HepG2 (cell line): ENCODE data around the gene CCNT2. TPM values are rescaled to one million over a fixed set of nuclear protein-coding genes. Genes with fewer than 3 reads are reported as not detected.
A peak's percentile ranks its signal among the peaks of the same experiment; 100 is the strongest.

Experiments used
- GLMP ChIP-seq: sonication (generic); formaldehyde crosslinking; IDR thresholded peaks from 2 replicates; pipeline ENCODE4 v1.9.0; 2021; ENCODE audit warnings: missing genetic modification reagents, mild to moderate bottlenecking, borderline replicate concordance
- GMEB2 ChIP-seq: IDR thresholded peaks from 2 replicates; pipeline ENCODE4 v1.6.1; 2016; ENCODE audit warnings: missing biosample characterization, missing genetic modification reagents, low read depth
- ISL2 ChIP-seq: sonication (generic); formaldehyde crosslinking; IDR thresholded peaks from 2 replicates; pipeline ENCODE4 v1.5.0; 2020; ENCODE audit warnings: missing genetic modification reagents
- KDM6A ChIP-seq: IDR thresholded peaks from 2 replicates; pipeline ENCODE4 v1.6.1; 2016; ENCODE audit warnings: low read depth
- MED8 ChIP-seq: sonication (generic); formaldehyde crosslinking; IDR thresholded peaks from 2 replicates; pipeline ENCODE4 v1.8.1; 2023; ENCODE audit warnings: mild to moderate bottlenecking, missing genetic modification reagents; ENCODE audit not compliant: insufficient replicate concordance
- NKX3-1 ChIP-seq: sonication (generic); formaldehyde crosslinking; IDR thresholded peaks from 2 replicates; pipeline ENCODE4 v1.5.0; 2020; ENCODE audit warnings: missing genetic modification reagents
- PRPF4 ChIP-seq: fragments of 200-400 bp; formaldehyde crosslinking; IDR thresholded peaks from 2 replicates; pipeline ENCODE4 v1.6.1; 2016; ENCODE audit warnings: low read length, low read depth; ENCODE audit not compliant: poor library complexity, severe bottlenecking
- RAD21 ChIP-seq: fragments of 450-650 bp; formaldehyde crosslinking; IDR thresholded peaks from 2 replicates; pipeline ENCODE4 v1.5.0; 2020; ENCODE audit warnings: mild to moderate bottlenecking
- SAFB2 ChIP-seq: sonication (generic); formaldehyde crosslinking; IDR thresholded peaks from 2 replicates; pipeline ENCODE4 v1.5.1; 2020; ENCODE audit warnings: missing genetic modification reagents, low read depth, mild to moderate bottlenecking, borderline replicate concordance
- SOX5 ChIP-seq: IDR thresholded peaks from 2 replicates; pipeline ENCODE4 v1.6.1; 2016; ENCODE audit warnings: borderline replicate concordance
- TGIF2 ChIP-seq: IDR thresholded peaks from 2 replicates; pipeline ENCODE4 v1.6.1; 2016; ENCODE audit warnings: control low read depth, missing compliant biosample characterization
- ZNF160 ChIP-seq: sonication (generic); formaldehyde crosslinking; IDR thresholded peaks from 2 replicates; pipeline ENCODE4 v1.8.0; 2022; ENCODE audit warnings: mild to moderate bottlenecking, inconsistent platforms, missing genetic modification reagents
- ZNF3 ChIP-seq: IDR thresholded peaks from 2 replicates; pipeline ENCODE4 v1.7.0; 2017; ENCODE audit warnings: inconsistent platforms
- ZNF335 ChIP-seq: sonication (generic); formaldehyde crosslinking; IDR thresholded peaks from 2 replicates; pipeline ENCODE4 v1.4.0; 2020; ENCODE audit warnings: missing genetic modification reagents
- ZNF646 ChIP-seq: sonication (generic); formaldehyde crosslinking; IDR thresholded peaks from 2 replicates; pipeline ENCODE4 v1.9.0; 2021; ENCODE audit warnings: mild to moderate bottlenecking, missing genetic modification reagents
- ZNF746 ChIP-seq: sonication (generic); formaldehyde crosslinking; IDR thresholded peaks from 2 replicates; pipeline ENCODE4 v1.8.0; 2022; ENCODE audit warnings: mild to moderate bottlenecking, missing genetic modification reagents
- ZSCAN12 ChIP-seq: sonication (generic); formaldehyde crosslinking; IDR thresholded peaks from 2 replicates; pipeline ENCODE4 v1.9.0; 2021; ENCODE audit warnings: mild to moderate bottlenecking, missing genetic modification reagents
- ZSCAN22 ChIP-seq: sonication (generic); formaldehyde crosslinking; IDR thresholded peaks from 2 replicates; pipeline ENCODE4 v1.4.0; 2020; ENCODE audit warnings: mild to moderate bottlenecking, missing genetic modification reagents
- ZUFSP ChIP-seq: sonication (generic); formaldehyde crosslinking; IDR thresholded peaks from 2 replicates; pipeline ENCODE4 v1.9.0; 2021; ENCODE audit warnings: missing genetic modification reagents, mild to moderate bottlenecking, borderline replicate concordance
- polyA plus RNA-seq, 8 experiments: library from polyadenylated mRNA; depleted of rRNA in 3 of 8; stranded (reverse) in 7 of 8; unstranded in 1 of 8; fragments of >200 nt; fragmentation: Illumina TruSeq in 4 of 8; extraction: Trizol in 4 of 8; gene quantifications; 2 replicates each; pipeline versions ENCODE4 v1.2.1 to v1.2.3, GENCODE V29; 2011 to 2016; ENCODE audit warnings: low read depth in 4 of 8, missing spikeins in 1 of 8, mixed read lengths in 1 of 8; ENCODE audit not compliant: insufficient read depth in 1 of 8
- total RNA-seq, 5 experiments: library from RNA; depleted of rRNA; stranded (reverse); fragments of >200 nt; fragmentation: Illumina TruSeq; extraction: Trizol; gene quantifications; 2 replicates each; pipeline ENCODE4 v1.2.3, GENCODE V29; 2016; ENCODE audit warnings: low read depth in 1 of 5

CCNT2 gene
- total and polyA plus RNA-seq, 2 of the 13 experiments (the other 11 are each of a cell fraction or from before 2014, with no cell fraction given), result 22.1 to 34.4 TPM

GRCh38 chr2:135004005-135004746 is 85.6 kb downstream of the CCNT2 start (continued):
- no peak for TF ChIP-seq ZNF646 (CRISPR knock-in tag)
- no peak for TF ChIP-seq ISL2
- TF ChIP-seq TGIF2 (CRISPR knock-in tag), result no peak
- TF ChIP-seq SOX5 (CRISPR knock-in tag), result no peak
- no peak for TF ChIP-seq ZNF746
- TF ChIP-seq MED8 (CRISPR knock-in tag), result no peak
- no peak for TF ChIP-seq PRPF4
- TF ChIP-seq ZSCAN22 (CRISPR knock-in tag), result no peak
- no peak for TF ChIP-seq ZNF160 (CRISPR knock-in tag)
- TF ChIP-seq ZSCAN12 (CRISPR knock-in tag), result no peak
- TF ChIP-seq ZUFSP, result no peak
- no peak for TF ChIP-seq ZNF3 (CRISPR knock-in tag)
- no peak for TF ChIP-seq NKX3-1 (CRISPR knock-in tag)
- no peak for TF ChIP-seq GMEB2 (CRISPR knock-in tag)
- no peak for TF ChIP-seq ZNF335 (CRISPR knock-in tag)
- no peak for TF ChIP-seq SAFB2
- TF ChIP-seq RAD21 (CRISPR knock-in tag), result peak; percentile 97
- TF ChIP-seq KDM6A (CRISPR knock-in tag), result no peak
- no peak for TF ChIP-seq GLMP (CRISPR knock-in tag)
